Middle frontal gyrus (tissue), 1 donor: ENCODE measurements around the gene SLC27A4.

Source experiments
- DNase-seq: peaks from one replicate; pipeline ENCODE4 v3.0.0-alpha.2; 2015; ENCODE audit warnings: low spot score; ENCODE audit errors: extremely low spot score

Gene SLC27A4

GRCh38 chr9:128361986-128362646 lies 21.8 kb downstream of the SLC27A4 start:
- peak; percentile 81 for DNase-seq

GRCh38 chr9:128362774-128363173 lies 22.4 kb downstream of the SLC27A4 start:
- no peak for DNase-seq

- no peak for DNase-seq
Measured at GRCh38 chr9:128365525-128365924, 25.2 kb downstream of the SLC27A4 start.

- no peak for DNase-seq
Measured at GRCh38 chr9:128369024-128369706, 28.8 kb downstream of the SLC27A4 start.

- no peak for DNase-seq
Measured at GRCh38 chr9:128370367-128370751, 30.0 kb downstream of the SLC27A4 start.

- peak; percentile 98 for DNase-seq
Measured at GRCh38 chr9:128370752-128371629, 30.7 kb downstream of the SLC27A4 start, which contains the start of gene URM1. Gene URM1, plus strand, starts transcription at chr9:128371374. Its CDS starts 7 bp downstream, at chr9:128371381.

- DNase-seq: no peak
Measured at GRCh38 chr9:128371630-128372117, 31.3 kb downstream of the SLC27A4 start.

GRCh38 chr9:128372188-128372641 lies 31.9 kb downstream of the SLC27A4 start:
- no peak for DNase-seq

GRCh38 chr9:128372784-128373183 lies 32.5 kb downstream of the SLC27A4 start:
- no peak for DNase-seq

- DNase-seq: peak; percentile 76
Measured at GRCh38 chr9:128374221-128374675, 33.9 kb downstream of the SLC27A4 start.

GRCh38 chr9:128375865-128376264 lies 35.5 kb downstream of the SLC27A4 start:
- no peak for DNase-seq

GRCh38 chr9:128382261-128382660 lies 41.9 kb downstream of the SLC27A4 start:
- no peak for DNase-seq

GRCh38 chr9:128383007-128383753 lies 42.9 kb downstream of the SLC27A4 start:
- no peak for DNase-seq

GRCh38 chr9:128383791-128384190 lies 43.5 kb downstream of the SLC27A4 start:
- peak; percentile 59 for DNase-seq

- DNase-seq: no peak
Measured at GRCh38 chr9:128384801-128385495, 44.6 kb downstream of the SLC27A4 start.

- DNase-seq: no peak
Measured at GRCh38 chr9:128385496-128386460, 45.5 kb downstream of the SLC27A4 start.

GRCh38 chr9:128388150-128388549 lies 47.8 kb downstream of the SLC27A4 start:
- no peak for DNase-seq

- no peak for DNase-seq
Measured at GRCh38 chr9:128389395-128390149, 49.2 kb downstream of the SLC27A4 start.
